BLaER1 (cell line): ENCODE measurements around the gene ZBTB20.
A peak's percentile ranks its signal among the peaks of the same experiment; 100 is the strongest.

Experiments
- H3K27ac ChIP-seq: shearing (Covaris generic); formaldehyde crosslinking; 2 replicates; pipeline ENCODE4 v1.8.1; 2022
- H3K27me3 ChIP-seq: shearing (Covaris generic); formaldehyde crosslinking; 2 replicates; pipeline ENCODE4 v1.8.1; 2022
- H3K36me3 ChIP-seq: shearing (Covaris generic); formaldehyde crosslinking; 2 replicates; pipeline ENCODE4 v1.8.1; 2022
- H3K4me1 ChIP-seq: shearing (Covaris generic); formaldehyde crosslinking; 2 replicates; pipeline ENCODE4 v1.8.1; 2022
- H3K4me2 ChIP-seq: shearing (Covaris generic); formaldehyde crosslinking; 2 replicates; pipeline ENCODE4 v1.8.1; 2022
- H3K4me3 ChIP-seq: shearing (Covaris generic); formaldehyde crosslinking; 2 replicates; pipeline ENCODE4 v1.8.1; 2022
- H3K9ac ChIP-seq: shearing (Covaris generic); formaldehyde crosslinking; 2 replicates; pipeline ENCODE4 v1.8.1; 2022
- H3K9me3 ChIP-seq: shearing (Covaris generic); formaldehyde crosslinking; 2 replicates; pipeline ENCODE4 v1.8.1; 2022
- H4K20me1 ChIP-seq: shearing (Covaris generic); formaldehyde crosslinking; 2 replicates; pipeline ENCODE4 v1.8.1; 2022
- Cebpa-rat ChIP-seq: shearing (Covaris generic); IDR thresholded peaks from 2 replicates; pipeline ENCODE4 v1.8.1; 2022

Gene ZBTB20

DNA sequence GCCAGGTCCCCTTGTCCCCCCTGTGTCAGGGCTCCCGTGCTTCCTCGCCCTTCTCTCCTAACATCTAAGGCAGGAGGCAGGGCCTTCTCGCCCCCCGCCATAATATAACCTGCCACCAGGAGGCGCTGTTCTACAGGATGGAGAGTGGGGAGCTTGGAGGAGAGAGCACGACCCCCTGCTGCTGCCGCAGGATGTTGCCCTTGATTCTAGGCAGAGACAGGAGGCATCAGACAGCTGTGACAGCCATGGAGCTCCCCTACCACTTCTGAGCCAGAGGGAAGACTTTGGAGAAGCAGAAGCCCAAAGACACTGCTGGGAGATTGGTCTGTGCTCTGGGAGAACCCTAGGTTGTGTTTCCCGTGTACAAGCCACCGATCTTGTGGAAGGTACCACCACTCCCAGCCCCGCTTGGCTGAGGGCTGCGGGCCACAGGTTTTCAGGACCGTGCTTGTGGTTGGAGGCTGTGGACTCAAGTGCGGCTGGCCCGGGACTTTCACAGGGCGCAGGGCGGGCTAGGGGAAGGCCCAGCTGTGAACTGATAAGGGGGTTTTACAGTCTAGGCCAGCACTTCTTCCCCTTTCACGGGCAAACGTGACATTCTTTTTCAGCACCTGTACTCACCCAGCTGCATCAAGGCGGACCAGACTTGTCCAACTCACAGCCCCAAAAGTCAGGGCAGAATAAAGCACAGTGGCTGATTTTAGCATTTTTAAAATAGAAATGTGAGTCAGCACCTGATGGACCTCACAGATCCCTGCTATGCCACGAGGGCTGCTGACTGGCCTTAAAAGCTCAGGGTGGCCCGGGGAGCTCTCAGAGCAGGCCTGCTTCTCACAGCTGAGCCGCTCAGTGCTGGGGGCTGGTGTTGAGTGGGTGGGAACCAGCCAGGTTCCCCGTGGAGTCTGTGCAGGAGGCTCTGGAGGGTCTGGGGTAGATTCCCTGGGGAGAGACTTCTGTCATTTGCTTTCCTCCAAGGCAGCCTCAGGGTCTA lies 855.9 kb downstream of the ZBTB20 start:
- H4K20me1 ChIP-seq, result no peaks in the 10 kb centered on the region
- no peak for TF ChIP-seq Cebpa-rat
- no peaks in the 10 kb centered on the region for H3K27me3 ChIP-seq
- no peaks in the 10 kb centered on the region for H3K36me3 ChIP-seq
- no peak overlapping the region for H3K9ac ChIP-seq
- no peak overlapping the region for H3K4me2 ChIP-seq
- no peak overlapping the region for H3K4me3 ChIP-seq
- no peak overlapping the region for H3K27ac ChIP-seq
- no peaks in the 10 kb centered on the region for H3K9me3 ChIP-seq
- H3K4me1 ChIP-seq, result no peaks in the 10 kb centered on the region

DNA sequence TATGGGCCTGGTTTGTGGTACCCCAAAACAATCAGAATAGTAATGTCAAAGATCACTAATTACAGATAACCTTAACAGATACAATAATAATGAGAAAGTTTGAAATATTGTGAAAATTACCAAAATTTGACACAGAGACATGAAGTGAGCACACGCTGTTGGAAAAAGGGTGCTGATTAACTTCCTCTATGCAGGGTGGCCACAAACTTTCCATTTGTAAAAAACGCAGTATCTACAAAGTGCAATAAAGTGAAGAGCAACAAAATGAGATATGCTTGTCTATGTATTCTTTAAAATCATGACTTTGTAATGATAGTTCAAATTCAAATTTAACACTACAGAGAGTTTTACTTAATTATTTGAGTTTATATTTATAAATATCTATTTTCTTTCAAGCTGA lies 860.8 kb downstream of the ZBTB20 start:
- no peaks in the 10 kb centered on the region for H3K36me3 ChIP-seq
- H3K9ac ChIP-seq, result no peak overlapping the region
- no peaks in the 10 kb centered on the region for H4K20me1 ChIP-seq
- H3K4me1 ChIP-seq, result no peaks in the 10 kb centered on the region
- H3K4me2 ChIP-seq, result no peak overlapping the region
- H3K9me3 ChIP-seq, result no peaks in the 10 kb centered on the region
- H3K27ac ChIP-seq, result no peak overlapping the region
- H3K27me3 ChIP-seq, result no peaks in the 10 kb centered on the region
- no peak for TF ChIP-seq Cebpa-rat
- H3K4me3 ChIP-seq, result no peak overlapping the region

GRCh38 chr3:114285648-114286230 lies 861.3 kb downstream of the ZBTB20 start:
- no peaks in the 10 kb centered on the region for H3K9me3 ChIP-seq
- H3K4me1 ChIP-seq, result no peaks in the 10 kb centered on the region
- no peak overlapping the region for H3K27ac ChIP-seq
- no peak for TF ChIP-seq Cebpa-rat
- H3K4me2 ChIP-seq, result no peak overlapping the region
- H3K27me3 ChIP-seq, result no peaks in the 10 kb centered on the region
- H3K36me3 ChIP-seq, result no peaks in the 10 kb centered on the region
- no peak overlapping the region for H3K4me3 ChIP-seq
- no peaks in the 10 kb centered on the region for H4K20me1 ChIP-seq
- H3K9ac ChIP-seq, result no peak overlapping the region

DNA sequence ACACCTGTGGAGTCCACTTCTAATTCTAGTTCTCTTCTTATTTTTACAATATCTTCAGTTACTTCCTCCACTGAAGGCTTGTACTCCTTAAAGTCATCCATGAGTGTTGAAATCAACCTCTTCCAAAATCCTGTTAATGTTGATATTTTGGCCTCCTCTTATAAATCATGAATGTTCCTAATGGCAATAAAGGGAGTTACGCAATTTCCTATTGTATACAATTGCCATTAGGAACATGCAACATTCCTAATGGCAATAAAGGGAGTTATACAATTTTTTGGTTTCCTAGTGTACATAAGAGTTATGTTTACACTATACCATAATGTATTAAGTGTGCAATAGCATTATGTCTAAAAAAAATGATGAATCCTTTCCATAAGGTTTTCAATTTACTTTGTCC lies 862.4 kb downstream of the ZBTB20 start:
- Histone ChIP-seq H3K27ac (no peak overlapping the region), H3K36me3 (no peaks in the 10 kb centered on the region), H3K4me2 (no peak overlapping the region), H3K9me3 (no peaks in the 10 kb centered on the region), H3K27me3 (no peaks in the 10 kb centered on the region), H3K4me1 (no peaks in the 10 kb centered on the region), H3K9ac (no peak overlapping the region), H3K4me3 (no peak overlapping the region), H4K20me1 (no peaks in the 10 kb centered on the region)
- peak; percentile 35; the same call in 1 of the 2 replicates for TF ChIP-seq Cebpa-rat
